ENCODE data around the gene DIDO1. TPM values are rescaled to one million over a fixed set of nuclear protein-coding genes. Genes with fewer than 3 reads are reported as not detected.
A peak's percentile ranks its signal among the peaks of the same experiment; 100 is the strongest.

Gene DIDO1
- total RNA-seq, 1 donor from 2014 or later = 41.6 TPM

DNA sequence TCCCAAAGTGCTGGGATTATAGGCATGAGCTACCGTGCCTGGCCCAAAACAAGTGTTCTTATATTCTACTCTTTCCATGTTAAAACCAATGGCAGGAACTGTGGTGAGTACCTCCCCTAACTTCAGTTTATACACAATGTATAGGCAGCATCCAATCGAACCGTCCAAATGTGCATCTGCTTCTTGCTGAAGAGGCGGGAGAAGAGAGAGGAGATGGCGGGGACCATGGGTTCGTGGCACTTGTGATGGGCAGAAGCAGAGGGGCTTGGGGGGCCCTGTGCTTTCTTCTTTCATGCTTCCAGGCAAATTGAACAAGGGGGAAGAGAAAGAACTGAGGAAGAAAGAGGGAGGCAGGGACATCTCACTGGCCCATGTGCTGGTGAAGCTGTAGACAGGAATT lies 53.4 kb downstream of the DIDO1 start:
- DNase-seq (ENCODE audit: low spot score) = peak; percentile 21
- Mint-ChIP-seq H3K36me3 (ENCODE audit: low read depth) (no peaks in the 10 kb centered on the region), H3K9me3 (ENCODE audit: low read depth) (no peaks in the 10 kb centered on the region)

DNA sequence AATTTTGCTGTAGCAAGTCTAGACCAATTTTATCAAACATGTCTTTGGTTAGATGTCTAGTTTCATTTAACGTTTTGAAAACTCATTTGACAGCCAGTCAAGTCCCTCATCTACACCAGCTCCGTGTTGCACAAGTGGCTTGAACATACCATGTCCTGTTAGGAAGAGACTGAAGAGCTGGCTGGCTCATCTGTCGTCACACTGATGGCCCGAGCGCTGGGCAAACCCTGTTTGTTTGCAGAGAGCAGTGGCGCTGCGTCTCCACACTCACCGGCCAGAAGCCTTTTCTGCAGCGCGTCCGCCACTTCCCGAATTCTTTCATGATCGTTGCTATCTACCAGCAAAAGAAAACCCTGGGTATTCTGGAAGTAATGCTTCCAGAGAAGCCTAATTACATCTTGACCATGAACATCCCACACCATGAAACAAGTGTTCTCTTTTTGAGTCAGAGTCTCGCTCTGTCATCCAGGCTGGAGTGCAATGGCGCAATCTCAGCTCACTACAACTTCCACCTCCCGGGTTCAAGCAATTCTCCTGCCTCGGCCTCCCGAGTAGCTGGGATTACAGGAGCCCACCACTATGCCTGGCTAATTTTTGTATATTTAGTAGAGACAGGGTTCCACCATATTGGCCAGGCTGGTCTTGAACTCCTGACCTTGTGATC lies 54.0 kb downstream of the DIDO1 start:
- Mint-ChIP-seq H3K36me3 (ENCODE audit: low read depth) (no peaks in the 10 kb centered on the region), H3K27me3 (ENCODE audit: low read depth) (no peaks in the 10 kb centered on the region), H3K9me3 (ENCODE audit: low read depth) (no peaks in the 10 kb centered on the region), H3K4me3 (ENCODE audit: unreplicated experiment) (no peak overlapping the region), H3K27ac (ENCODE audit: unreplicated experiment) (no peak overlapping the region), H3K4me1 (ENCODE audit: low read depth) (peaks cover 26% of the 10 kb centered on the region)
- peak; percentile 64 for DNase-seq (ENCODE audit: low spot score)
- TF ChIP-seq, protein P1, sequence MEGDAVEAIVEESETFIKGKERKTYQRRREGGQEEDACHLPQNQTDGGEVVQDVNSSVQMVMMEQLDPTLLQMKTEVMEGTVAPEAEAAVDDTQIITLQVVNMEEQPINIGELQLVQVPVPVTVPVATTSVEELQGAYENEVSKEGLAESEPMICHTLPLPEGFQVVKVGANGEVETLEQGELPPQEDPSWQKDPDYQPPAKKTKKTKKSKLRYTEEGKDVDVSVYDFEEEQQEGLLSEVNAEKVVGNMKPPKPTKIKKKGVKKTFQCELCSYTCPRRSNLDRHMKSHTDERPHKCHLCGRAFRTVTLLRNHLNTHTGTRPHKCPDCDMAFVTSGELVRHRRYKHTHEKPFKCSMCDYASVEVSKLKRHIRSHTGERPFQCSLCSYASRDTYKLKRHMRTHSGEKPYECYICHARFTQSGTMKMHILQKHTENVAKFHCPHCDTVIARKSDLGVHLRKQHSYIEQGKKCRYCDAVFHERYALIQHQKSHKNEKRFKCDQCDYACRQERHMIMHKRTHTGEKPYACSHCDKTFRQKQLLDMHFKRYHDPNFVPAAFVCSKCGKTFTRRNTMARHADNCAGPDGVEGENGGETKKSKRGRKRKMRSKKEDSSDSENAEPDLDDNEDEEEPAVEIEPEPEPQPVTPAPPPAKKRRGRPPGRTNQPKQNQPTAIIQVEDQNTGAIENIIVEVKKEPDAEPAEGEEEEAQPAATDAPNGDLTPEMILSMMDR (IDR thresholded peaks at IDR 0.05) = no peak

More for the DNA sequence above, 53.4 kb downstream of the DIDO1 start:
- Mint-ChIP-seq H3K27ac (ENCODE audit: unreplicated experiment) (no peak overlapping the region), H3K4me3 (ENCODE audit: unreplicated experiment) (no peak overlapping the region), H3K4me1 (ENCODE audit: low read depth) (peaks cover 26% of the 10 kb centered on the region), H3K27me3 (ENCODE audit: low read depth) (no peaks in the 10 kb centered on the region)
- TF ChIP-seq, protein P1 (IDR thresholded peaks at IDR 0.05) = no peak

DNA sequence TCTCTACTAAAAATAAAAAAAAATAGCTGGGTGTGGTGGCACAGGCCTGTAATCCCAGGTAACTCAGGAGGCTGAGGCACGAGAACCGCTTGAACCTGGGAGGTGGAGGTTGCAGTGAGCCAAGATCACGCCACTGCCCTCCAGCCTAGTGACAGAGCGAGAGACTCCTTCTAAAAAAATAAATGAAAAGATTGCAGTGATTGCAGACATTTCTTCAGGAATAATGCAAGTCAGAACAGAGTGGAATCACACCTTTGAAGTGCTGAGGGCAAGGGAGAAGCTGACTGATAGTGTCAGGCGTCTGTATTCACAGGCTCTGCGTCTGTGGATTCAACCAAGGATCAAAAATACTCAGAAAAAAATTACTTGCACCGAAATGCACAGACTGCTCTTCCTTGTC lies 62.1 kb downstream of the DIDO1 start:
- Mint-ChIP-seq H3K4me3 (ENCODE audit: unreplicated experiment) (no peak overlapping the region), H3K9me3 (ENCODE audit: low read depth) (no peaks in the 10 kb centered on the region), H3K36me3 (ENCODE audit: low read depth) (peaks cover 2% of the 10 kb centered on the region), H3K27me3 (ENCODE audit: low read depth) (no peaks in the 10 kb centered on the region), H3K27ac (ENCODE audit: unreplicated experiment) (no peak overlapping the region), H3K4me1 (ENCODE audit: low read depth) (peaks cover 21% of the 10 kb centered on the region)
- peak; percentile 25 for DNase-seq (ENCODE audit: low spot score)
- TF ChIP-seq, protein P1 (IDR thresholded peaks at IDR 0.05) = no peak

DNA sequence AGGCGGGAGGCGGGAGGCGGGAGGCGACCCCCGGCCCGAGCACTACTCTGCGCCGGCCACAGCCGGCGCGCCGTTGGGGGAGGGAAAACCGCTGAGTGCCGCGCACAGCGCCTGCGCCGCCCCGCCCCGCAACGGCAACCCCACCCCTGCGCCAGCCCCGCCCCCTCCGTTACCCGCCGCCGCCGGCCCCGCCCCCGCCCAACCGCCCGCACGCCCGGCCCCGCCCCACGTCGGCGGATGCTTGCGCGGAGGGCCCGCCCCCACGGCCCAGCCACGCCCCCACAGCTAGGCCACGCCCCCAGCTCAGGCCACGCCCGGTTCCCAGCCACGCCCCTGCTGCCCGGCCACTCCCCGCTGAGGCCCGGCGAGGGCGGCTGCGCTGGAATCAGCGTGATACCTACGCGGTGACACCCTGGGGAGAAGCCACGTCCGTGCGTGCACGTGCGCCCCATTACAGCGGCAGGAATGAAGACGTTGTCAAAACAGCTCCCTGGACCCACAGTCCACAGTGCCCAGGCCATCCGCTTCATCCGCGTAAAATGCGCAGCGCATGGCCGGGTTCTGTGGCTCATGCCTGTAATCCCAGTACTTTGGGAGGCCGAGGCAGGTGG lies 64.5 kb downstream of the DIDO1 start, which contains the start of gene TCFL5:
TCFL5 (minus strand) TSS at position 97 of the 611 bp plus-strand sequence. CDS start 152 bp downstream, outside the sequence.
- Mint-ChIP-seq H3K27ac (ENCODE audit: unreplicated experiment) (peak within 1 kb of the TSS; percentile 86), H3K9me3 (ENCODE audit: low read depth) (no peaks in the 10 kb centered on the region), H3K4me3 (ENCODE audit: unreplicated experiment) (peak within 1 kb of the TSS; percentile 73), H3K4me1 (ENCODE audit: low read depth) (peaks cover 23% of the 10 kb centered on the region), H3K27me3 (ENCODE audit: low read depth) (no peaks in the 10 kb centered on the region), H3K36me3 (ENCODE audit: low read depth) (peaks cover 9% of the 10 kb centered on the region)
- peak; percentile 95 for DNase-seq (ENCODE audit: low spot score)
- TF ChIP-seq, protein P1 (IDR thresholded peaks at IDR 0.05) = no peak

DNA sequence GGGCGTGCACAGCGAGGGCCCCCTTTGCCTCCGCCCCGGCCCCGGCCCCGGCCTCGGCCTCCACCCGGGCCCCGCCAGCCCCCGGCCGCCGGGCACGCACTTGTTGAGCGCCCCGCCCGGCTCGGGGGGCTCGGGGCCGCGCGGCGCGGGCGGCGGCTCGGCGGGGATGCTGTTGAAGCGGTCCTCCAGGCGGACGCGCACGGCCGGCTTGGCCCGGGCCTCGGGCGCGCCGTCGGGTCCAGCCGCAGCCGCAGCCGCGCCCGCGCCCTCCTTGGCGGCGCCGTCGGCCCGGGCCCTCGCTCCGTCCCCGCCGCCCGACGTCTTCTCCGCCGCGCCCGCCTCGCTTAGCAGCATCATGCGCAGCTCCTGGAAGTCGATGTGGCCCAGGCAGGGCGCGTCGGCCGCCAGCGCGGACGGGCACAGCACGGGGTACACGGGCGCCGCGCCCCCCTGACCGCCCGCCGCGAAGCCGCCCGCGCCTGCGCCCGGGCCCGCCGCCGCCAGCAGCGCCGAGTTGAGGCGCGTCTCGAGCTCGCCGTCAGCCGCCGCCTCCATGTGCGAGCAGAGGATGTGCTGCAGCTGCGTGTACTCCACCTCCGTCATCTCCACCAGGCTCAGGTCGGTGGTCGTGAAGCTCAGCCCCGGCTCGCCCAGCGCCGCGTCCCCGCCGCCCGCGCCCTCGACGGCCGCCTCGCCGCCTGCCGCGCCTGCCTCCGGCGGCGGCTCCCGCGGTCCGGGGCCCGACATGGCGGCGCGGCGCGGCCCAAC lies 65.2 kb downstream of the DIDO1 start:
- Mint-ChIP-seq H3K36me3 (ENCODE audit: low read depth) (peaks cover 10% of the 10 kb centered on the region), H3K27ac (ENCODE audit: unreplicated experiment) (no peak overlapping the region), H3K4me1 (ENCODE audit: low read depth) (peaks cover 23% of the 10 kb centered on the region), H3K4me3 (ENCODE audit: unreplicated experiment) (peak overlapping the region; percentile 49), H3K27me3 (ENCODE audit: low read depth) (no peaks in the 10 kb centered on the region), H3K9me3 (ENCODE audit: low read depth) (no peaks in the 10 kb centered on the region)
- peak; percentile 65 for DNase-seq (ENCODE audit: low spot score)
- TF ChIP-seq, protein P1 (IDR thresholded peaks at IDR 0.05) = no peak

Data from chondrocyte (in vitro differentiated cells).